Activated T-cell treated with anti-CD3 and anti-CD28 coated beads for 48 hours (primary cell): ENCODE data around the gene NAA35.
"Not testable (repeated sequence)": the region's sequence is repeated elsewhere in the genome, so short reads cannot be mapped to it uniquely, and the experiment has no call there.

Source experiments
- DNase-seq: peaks from one replicate; pipeline ENCODE4 v3.0.0-alpha.2; 2020; ENCODE audit warnings: low read depth

Gene NAA35

GRCh38 chr9:86034863-86035734 lies 94.2 kb downstream of the NAA35 start:
- DNase-seq: peak; percentile 5

- DNase-seq: no peak
Observed at GRCh38 chr9:86035827-86036440, 95.0 kb downstream of the NAA35 start.

- DNase-seq: no peak
Observed at GRCh38 chr9:86036555-86036954, 95.6 kb downstream of the NAA35 start.

- DNase-seq: no peak
Observed at GRCh38 chr9:86039991-86040860, 99.3 kb downstream of the NAA35 start.

DNA sequence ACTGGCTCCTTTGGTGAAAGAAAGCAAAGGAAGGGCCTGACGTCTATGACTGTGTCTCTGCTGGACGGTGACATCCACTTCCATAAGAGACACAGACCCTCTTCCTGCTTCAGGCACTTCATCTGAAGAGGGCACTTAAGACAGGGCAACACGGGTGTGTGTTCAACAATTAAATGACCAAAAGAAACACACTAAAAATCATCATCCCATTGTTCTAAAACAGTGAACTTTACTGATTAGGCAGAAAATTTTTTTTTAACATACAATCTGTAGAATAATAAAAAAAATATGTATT lies 99.9 kb downstream of the NAA35 start:
- no peak for DNase-seq

DNA sequence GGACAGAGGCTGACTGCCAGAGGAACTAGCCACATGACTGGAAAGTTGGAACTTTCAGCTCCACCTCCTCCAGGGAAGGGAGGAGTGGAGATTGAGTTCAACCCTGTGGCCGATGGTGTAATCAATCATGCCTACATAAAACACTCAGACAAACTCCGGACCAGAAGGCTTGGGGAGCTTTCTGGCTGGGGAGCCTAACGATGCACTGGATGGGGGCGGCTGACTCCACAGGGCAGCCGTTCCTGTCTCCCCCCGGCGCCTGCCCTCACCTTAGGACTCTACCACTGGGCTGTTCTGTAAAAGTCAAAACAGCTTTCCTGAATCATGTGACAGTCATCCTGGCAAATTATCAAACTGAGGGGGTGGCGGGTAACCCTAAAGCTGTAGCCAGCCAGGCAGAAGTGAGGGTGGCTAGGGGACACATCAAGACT lies 100.4 kb downstream of the NAA35 start:
- no peak for DNase-seq

DNA sequence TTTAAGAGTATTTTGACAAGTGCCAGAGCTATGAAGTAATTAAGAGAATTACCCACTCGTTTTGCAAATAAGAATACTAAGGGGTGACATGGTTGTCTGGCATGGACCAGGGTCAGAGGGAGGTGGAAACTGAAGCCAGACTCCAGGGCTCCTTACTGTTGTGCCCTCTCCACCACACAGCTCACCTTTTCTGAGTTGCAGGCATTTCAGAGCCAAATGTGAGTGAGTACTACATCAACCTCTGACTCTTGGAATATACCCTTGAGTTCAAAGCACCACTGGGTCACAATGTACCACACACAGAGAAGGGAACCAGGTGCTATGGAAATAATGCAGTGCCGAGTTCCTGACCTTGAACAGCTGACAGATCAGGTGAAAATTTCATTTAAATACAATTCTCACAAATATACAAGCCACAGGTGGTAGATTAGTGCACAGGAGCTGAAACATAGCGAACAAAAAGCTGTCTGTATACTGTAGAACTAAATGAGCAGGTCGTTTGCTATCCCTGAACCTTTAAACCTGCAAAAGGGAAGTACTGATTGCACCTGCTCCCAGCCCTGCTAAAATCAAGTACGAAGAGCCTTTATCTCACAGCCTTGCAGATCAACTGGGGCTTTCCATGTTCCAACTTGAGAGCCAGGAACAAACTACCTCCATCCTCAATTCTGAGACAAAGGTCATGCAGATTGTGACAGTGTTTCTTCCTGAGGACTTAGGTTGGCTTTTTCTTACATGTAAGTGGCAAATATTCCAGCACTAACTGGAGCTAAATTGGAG lies 101.4 kb downstream of the NAA35 start:
- DNase-seq: no peak

GRCh38 chr9:86043586-86043985 lies 102.6 kb downstream of the NAA35 start:
- no peak for DNase-seq

GRCh38 chr9:86043999-86044398 lies 103.1 kb downstream of the NAA35 start:
- no peak for DNase-seq

- no peak for DNase-seq
Observed at GRCh38 chr9:86045654-86046053, 104.7 kb downstream of the NAA35 start.

DNA sequence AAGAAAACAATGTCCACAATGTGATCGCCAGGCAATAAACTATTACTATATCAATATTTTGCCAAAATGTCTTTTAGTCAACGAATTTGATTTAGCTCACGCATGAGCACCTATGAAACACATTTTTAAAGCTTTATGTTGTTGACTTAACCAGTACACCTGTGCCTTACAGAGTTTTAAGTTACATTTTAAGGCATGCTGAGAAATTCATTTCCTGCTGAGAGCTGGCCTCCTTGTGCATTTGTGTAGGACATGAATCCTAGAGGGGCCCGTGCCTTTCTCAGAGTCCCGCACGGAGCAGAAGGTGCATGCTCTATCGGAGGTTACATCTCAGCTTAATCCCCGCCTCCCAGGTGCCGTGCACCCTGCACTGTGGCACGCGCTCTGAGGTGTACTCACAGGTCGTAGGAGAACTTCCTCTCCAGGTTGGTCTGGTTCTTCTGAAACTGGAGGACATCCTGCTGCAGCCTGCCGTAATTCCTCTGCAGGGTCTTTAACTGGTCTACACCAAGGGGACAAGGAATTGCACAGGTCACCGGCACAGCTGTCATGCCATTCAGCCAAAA lies 105.2 kb downstream of the NAA35 start:
- no peak for DNase-seq

DNA sequence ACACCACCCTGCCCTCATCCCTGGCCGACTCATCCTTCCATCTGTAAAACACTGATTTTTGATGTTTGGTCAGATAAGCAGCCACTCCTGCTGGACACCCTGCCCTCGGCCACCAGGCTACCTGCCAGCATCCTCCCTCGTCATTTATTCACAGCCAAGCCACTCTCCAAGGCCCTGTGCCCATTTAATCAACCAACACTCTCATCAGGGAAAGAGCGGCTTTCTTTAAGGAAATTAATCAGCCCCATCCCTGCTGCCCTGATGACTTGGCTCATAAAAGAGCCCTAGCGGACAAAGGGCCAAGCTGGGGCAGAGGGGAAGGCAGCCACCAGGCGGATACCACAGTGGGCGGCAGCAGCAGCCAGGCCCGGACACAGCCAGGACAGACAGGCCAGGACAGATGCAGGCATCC lies 106.0 kb downstream of the NAA35 start:
- DNase-seq: no peak

DNA sequence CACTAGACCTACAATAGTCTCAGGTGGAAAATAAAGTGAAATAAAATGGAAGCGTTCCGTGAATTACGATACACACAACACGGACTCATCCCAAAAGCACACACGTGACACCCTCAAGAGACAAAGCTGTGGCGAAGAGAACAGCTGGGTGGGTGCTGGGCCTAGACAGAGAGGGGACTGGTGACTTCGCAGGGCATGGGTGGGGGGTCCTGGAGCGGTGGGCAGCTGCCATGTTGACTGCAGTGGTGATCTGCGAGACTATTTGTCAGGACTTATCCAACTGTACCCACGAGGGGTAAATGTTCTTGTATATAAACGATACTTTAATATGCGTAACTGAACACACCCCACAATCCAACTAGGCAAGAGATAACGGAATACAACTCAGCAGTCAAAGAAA lies 106.4 kb downstream of the NAA35 start:
- no peak for DNase-seq

DNA sequence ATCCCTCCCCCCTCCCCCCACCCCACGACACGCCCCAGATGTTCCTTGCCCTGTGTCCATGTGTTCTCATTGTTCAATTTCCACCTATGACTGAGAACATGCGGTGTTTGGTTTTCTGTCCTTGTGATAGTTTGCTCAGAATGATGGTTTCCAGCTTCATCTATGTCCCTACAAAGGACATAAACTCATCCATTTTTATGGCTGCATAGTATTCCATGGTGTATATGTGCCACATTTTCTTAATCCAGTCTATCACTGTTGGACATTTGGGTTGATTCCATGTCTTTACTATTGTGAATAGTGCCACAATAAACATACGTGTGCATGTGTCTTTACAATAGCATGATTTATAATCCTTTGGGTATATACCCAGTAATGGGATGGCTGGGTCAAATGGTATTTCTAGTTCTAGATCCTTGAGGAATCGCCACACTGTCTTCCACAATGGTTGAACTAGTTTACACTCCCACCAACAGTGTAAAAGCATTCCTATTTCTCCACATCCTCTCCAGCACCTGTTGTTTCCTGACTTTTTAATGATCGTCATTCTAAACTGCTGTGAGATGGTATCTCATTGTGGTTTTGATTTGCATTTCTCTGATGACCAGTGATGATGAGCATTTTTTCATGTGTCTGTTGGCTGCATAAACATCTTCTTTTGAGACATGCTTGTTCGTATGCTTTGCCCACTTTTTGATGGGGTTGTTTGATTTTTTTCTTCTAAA lies 107.2 kb downstream of the NAA35 start:
- not testable (repeated sequence) for DNase-seq

- no peak for DNase-seq
Observed at GRCh38 chr9:86052556-86053468, 111.9 kb downstream of the NAA35 start.

- no peak for DNase-seq
Observed at GRCh38 chr9:86054695-86055094, 113.7 kb downstream of the NAA35 start.

DNA sequence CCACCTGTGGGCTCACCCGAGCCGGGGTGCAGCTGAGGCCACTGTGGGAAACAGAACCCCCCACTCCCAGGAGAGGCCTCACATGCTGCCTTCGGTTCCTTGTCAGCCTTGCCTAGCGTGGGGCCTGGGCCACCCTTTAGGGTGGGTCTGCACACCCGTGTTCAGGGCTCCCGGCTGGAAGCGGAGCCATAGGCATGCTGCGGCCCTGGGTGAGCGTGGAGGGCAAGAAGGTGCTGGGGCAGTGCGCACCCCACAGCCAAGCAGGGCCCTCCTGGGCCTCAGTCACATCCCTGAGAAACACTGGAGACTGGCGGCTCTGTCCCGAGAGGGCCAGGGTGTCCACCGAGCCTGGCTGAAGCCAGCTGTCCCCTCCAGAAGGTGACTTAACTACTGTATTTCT lies 116.5 kb downstream of the NAA35 start:
- no peak for DNase-seq

DNA sequence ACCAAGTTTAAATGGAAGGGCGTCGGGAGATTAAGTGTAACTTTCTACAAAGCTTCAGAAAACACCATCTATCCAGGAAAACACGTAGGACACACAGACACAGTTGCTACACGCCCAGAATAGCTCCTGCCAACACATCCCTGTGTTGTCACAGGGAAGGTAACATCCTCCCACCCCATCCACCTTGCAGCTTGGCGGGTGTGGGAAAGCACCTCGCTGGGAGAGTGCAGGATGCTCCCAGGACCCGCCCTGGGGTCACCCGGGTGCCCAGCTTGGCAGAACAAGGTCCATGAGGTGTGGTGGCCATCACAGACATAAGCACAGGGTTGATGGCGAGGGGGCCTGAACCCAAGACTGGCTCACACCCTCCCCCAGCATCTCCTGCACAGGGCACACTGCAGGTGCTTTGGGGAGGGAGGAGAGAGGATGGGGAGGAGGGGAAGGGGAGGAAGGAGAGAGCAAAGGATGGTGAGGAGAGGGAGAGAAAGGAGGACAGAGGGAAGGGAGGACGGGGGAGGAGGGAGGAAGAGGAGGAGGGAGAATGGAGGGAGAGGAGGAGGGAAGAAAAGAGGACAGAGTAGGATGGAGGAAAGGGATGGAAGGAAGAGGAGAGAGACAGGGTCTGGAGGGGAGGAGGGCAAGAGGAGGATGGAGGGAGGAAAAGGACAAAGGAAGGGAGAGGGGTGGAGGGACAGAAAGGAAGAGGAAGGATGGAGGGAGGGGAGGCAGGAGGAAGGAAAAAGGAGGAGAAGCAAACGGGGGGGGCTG lies 121.2 kb downstream of the NAA35 start:
- no peak for DNase-seq
